ENCODE data around the gene INTS3.

DNA sequence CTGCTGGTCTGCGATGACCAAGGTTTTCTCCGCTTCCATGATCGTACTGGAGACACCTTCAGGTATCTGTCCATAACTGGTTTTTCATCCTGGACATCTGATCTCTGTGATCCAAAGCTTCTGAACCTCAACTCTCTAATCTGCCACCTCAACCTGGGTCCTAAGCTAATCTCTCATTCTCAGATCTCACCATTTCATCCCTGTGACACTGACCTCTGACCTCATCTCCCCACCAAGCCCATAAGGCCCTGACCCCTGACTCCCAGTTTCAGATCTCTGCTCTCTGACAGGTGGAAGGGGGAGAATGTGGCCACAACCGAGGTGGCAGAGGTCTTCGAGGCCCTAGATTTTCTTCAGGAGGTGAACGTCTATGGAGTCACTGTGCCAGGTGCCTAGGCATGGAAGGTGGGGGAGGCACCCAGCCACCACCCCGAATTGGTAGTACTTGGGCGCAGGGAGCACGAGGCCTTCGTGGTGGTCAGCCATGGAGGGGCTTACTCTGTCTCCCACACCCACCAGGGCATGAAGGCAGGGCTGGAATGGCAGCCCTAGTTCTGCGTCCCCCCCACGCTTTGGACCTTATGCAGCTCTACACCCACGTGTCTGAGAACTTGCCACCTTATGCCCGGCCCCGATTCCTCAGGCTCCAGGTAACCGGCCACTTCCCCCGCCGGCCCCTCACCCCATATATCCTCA is 51.1 kb downstream of the INTS3 start:
- TF ChIP-seq, protein P1, sequence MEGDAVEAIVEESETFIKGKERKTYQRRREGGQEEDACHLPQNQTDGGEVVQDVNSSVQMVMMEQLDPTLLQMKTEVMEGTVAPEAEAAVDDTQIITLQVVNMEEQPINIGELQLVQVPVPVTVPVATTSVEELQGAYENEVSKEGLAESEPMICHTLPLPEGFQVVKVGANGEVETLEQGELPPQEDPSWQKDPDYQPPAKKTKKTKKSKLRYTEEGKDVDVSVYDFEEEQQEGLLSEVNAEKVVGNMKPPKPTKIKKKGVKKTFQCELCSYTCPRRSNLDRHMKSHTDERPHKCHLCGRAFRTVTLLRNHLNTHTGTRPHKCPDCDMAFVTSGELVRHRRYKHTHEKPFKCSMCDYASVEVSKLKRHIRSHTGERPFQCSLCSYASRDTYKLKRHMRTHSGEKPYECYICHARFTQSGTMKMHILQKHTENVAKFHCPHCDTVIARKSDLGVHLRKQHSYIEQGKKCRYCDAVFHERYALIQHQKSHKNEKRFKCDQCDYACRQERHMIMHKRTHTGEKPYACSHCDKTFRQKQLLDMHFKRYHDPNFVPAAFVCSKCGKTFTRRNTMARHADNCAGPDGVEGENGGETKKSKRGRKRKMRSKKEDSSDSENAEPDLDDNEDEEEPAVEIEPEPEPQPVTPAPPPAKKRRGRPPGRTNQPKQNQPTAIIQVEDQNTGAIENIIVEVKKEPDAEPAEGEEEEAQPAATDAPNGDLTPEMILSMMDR (IDR thresholded peaks at IDR 0.05 in 4 of 5, conservative IDR thresholded peaks at IDR 0.05 in 1 of 5) = no peak
- TF ChIP-seq POLR2A (IDR thresholded peaks at IDR 0.05) = no peak
